ENCODE measurements around the gene RBBP5. TPM values are rescaled to one million over a fixed set of nuclear protein-coding genes. Genes with fewer than 3 reads are reported as not detected.

RBBP5 gene
- polyA plus RNA-seq, 3 donors, result 4.9 to 10.2 (median 8.1) TPM

DNA sequence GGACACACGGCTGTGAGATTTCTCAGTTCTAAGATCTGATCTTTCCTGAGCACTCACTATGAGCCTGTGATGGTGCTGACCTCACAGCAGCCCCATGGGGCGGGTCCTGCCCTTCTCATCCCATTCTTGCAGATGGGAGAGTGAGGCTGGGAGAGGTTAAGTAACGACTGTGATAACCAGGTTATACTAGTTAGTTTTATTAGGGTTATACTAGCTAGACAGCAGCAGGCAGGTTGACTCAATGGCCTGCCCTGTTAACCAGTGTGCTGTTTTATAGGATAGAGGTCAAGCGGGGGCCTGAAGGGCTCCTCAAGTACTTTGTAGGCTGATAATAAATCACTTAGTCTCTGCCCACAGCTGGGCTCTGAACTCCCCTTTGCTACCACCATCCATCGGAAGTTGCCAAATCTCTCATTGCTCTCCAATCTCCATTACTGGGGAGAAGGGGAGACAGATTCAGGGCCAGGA is 74.0 kb downstream of the RBBP5 start:
- no peak overlapping the region for H3K27ac ChIP-seq (ENCODE audit: low read depth in 1 of 2, low read length in 2 of 2)
- H2AFZ ChIP-seq (ENCODE audit: insufficient read depth, low read depth, low read length, poor library complexity, severe bottlenecking), result no peak overlapping the region
- intact Hi-C loops (cut with micrococcal nuclease), result no loop called here

DNA sequence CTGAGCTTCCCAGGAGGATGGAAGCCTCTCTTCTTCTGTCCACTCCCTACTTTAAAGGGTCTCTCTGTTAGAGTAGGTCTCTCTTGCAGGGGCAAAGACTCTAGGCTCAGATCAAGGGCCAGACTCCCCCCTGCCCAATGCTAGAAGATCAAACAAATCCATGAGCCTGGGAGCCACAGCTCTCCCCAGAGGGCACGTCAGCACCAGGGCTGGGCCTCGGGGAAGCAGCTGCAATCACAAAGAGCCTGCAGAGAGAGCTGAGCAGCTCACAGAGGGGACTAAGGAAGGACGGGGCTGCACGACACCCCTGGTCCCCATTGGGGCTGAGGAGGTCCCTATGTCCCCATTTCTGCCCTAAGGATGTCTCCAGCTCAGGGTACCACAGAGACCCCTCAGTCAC is 74.9 kb downstream of the RBBP5 start:
- H3K9me3 ChIP-seq (replicated peaks in 1 of 2; ENCODE audit: control insufficient read depth in 1 of 2, insufficient read depth in 1 of 2, low read length in 2 of 2), result peaks cover 0 to 11% of the 10 kb centered on the region in 2 donors
- no peak overlapping the region for H3K27ac ChIP-seq (ENCODE audit: low read depth in 1 of 2, low read length in 2 of 2)
- TF ChIP-seq, protein P1, sequence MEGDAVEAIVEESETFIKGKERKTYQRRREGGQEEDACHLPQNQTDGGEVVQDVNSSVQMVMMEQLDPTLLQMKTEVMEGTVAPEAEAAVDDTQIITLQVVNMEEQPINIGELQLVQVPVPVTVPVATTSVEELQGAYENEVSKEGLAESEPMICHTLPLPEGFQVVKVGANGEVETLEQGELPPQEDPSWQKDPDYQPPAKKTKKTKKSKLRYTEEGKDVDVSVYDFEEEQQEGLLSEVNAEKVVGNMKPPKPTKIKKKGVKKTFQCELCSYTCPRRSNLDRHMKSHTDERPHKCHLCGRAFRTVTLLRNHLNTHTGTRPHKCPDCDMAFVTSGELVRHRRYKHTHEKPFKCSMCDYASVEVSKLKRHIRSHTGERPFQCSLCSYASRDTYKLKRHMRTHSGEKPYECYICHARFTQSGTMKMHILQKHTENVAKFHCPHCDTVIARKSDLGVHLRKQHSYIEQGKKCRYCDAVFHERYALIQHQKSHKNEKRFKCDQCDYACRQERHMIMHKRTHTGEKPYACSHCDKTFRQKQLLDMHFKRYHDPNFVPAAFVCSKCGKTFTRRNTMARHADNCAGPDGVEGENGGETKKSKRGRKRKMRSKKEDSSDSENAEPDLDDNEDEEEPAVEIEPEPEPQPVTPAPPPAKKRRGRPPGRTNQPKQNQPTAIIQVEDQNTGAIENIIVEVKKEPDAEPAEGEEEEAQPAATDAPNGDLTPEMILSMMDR (IDR thresholded peaks at IDR 0.05), result no peak
- no peak overlapping the region for H2AFZ ChIP-seq (ENCODE audit: insufficient read depth, low read depth, low read length, poor library complexity, severe bottlenecking)
- H3K27me3 ChIP-seq (ENCODE audit: control insufficient read depth in 2 of 2, insufficient read depth in 2 of 2, low read length in 2 of 2), result peaks cover 20 to 49% of the 10 kb centered on the region in 2 donors
- Mint-ChIP-seq H3K27me3 (ENCODE audit: low read depth in 3 of 3) (peaks cover 48 to 55% (median 48%) of the 10 kb centered on the region in 3 donors), H3K9me3 (peaks cover 0 to under 1% (median 0%) of the 10 kb centered on the region in 7 donors), H3K4me3 (no peak overlapping the region), H3K36me3 (no peaks in the 10 kb centered on the region), H3K27ac (no peak overlapping the region), H3K4me1 (no peaks in the 10 kb centered on the region)
- H4K20me1 ChIP-seq (ENCODE audit: insufficient read depth, low read length), result no peaks in the 10 kb centered on the region
- H3K9ac ChIP-seq (ENCODE audit: insufficient read depth, low read length, poor library complexity, severe bottlenecking), result no peak overlapping the region
- no peak overlapping the region for H3K4me2 ChIP-seq (replicated peaks; ENCODE audit: extremely low read depth, low read length, poor library complexity, severe bottlenecking)
- H3K4me1 ChIP-seq (ENCODE audit: control insufficient read depth in 1 of 2, insufficient read depth in 2 of 2, low read length in 2 of 2), result no peaks in the 10 kb centered on the region
- no peak for DNase-seq
- H3K79me2 ChIP-seq (ENCODE audit: insufficient read depth, low read length), result no peaks in the 10 kb centered on the region
- H3K4me3 ChIP-seq (replicated peaks in 1 of 3; ENCODE audit: low read depth in 2 of 3, low read length in 3 of 3), result no peak overlapping the region
- WGBS (ENCODE audit: insufficient coverage), result 61% methylated on average over 4 of the region's 4 CpGs
- H3K36me3 ChIP-seq (replicated peaks in 1 of 2; ENCODE audit: control insufficient read depth in 1 of 2, insufficient read depth in 2 of 2, low read length in 2 of 2), result no peaks in the 10 kb centered on the region
- intact Hi-C loops (cut with micrococcal nuclease), result no loop called here

More for the DNA sequence above, 74.0 kb downstream of the RBBP5 start:
- H4K20me1 ChIP-seq (ENCODE audit: insufficient read depth, low read length), result no peaks in the 10 kb centered on the region
- no peak overlapping the region for H3K9ac ChIP-seq (ENCODE audit: insufficient read depth, low read length, poor library complexity, severe bottlenecking)
- H3K4me2 ChIP-seq (replicated peaks; ENCODE audit: extremely low read depth, low read length, poor library complexity, severe bottlenecking), result no peak overlapping the region
- no peak for DNase-seq
- Mint-ChIP-seq H3K4me1 (no peaks in the 10 kb centered on the region), H3K27me3 (ENCODE audit: low read depth in 3 of 3) (peaks cover 39 to 46% (median 40%) of the 10 kb centered on the region in 3 donors), H3K4me3 (no peak overlapping the region), H3K36me3 (no peaks in the 10 kb centered on the region), H3K9me3 (no peaks in the 10 kb centered on the region), H3K27ac (no peak overlapping the region)
- TF ChIP-seq, protein P1 (IDR thresholded peaks at IDR 0.05), result no peak
- H3K9me3 ChIP-seq (replicated peaks in 1 of 2; ENCODE audit: control insufficient read depth in 1 of 2, insufficient read depth in 1 of 2, low read length in 2 of 2), result peaks cover 0 to 11% of the 10 kb centered on the region in 2 donors
- H3K79me2 ChIP-seq (ENCODE audit: insufficient read depth, low read length), result no peaks in the 10 kb centered on the region
- peaks cover 14 to 39% of the 10 kb centered on the region in 2 donors for H3K27me3 ChIP-seq (ENCODE audit: control insufficient read depth in 2 of 2, insufficient read depth in 2 of 2, low read length in 2 of 2)
- H3K4me1 ChIP-seq (ENCODE audit: control insufficient read depth in 1 of 2, insufficient read depth in 2 of 2, low read length in 2 of 2), result no peaks in the 10 kb centered on the region
- no CpG with 5 or more reads among the region's 5 CpGs for WGBS (ENCODE audit: insufficient coverage)
- no peaks in the 10 kb centered on the region for H3K36me3 ChIP-seq (replicated peaks in 1 of 2; ENCODE audit: control insufficient read depth in 1 of 2, insufficient read depth in 2 of 2, low read length in 2 of 2)
- no peak overlapping the region for H3K4me3 ChIP-seq (replicated peaks in 1 of 3; ENCODE audit: low read depth in 2 of 3, low read length in 3 of 3)

Measured in CD14-positive monocyte (primary cell).